T-helper 1 cell treated with Interleukin-12 subunit alpha and Interleukin-12 subunit beta and Interleukin-4 antibody, amounts not matched to agents 30 μg/mL and 1 μg/mL, for 36 hours (primary cell): ENCODE measurements around the gene FRRS1L.
A peak's percentile ranks its signal among the peaks of the same experiment; 100 is the strongest.

Experiments used
- H3K27ac Mint-ChIP-seq: one replicate; pipeline ENCODE4 v1.8.0; 2021; ENCODE audit warnings: mild to moderate bottlenecking, mixed read lengths
- H3K27me3 Mint-ChIP-seq: one replicate; pipeline ENCODE4 v1.8.0; 2021; ENCODE audit warnings: low read depth, mixed read lengths
- H3K36me3 Mint-ChIP-seq: one replicate; pipeline ENCODE4 v1.8.0; 2021; ENCODE audit warnings: low read depth, mixed read lengths
- H3K4me1 Mint-ChIP-seq: one replicate; pipeline ENCODE4 v1.8.0; 2021; ENCODE audit warnings: low read depth, mixed read lengths
- H3K4me3 Mint-ChIP-seq: one replicate; pipeline ENCODE4 v1.8.0; 2021; ENCODE audit warnings: mild to moderate bottlenecking, moderate library complexity, mixed read lengths
- H3K9me3 Mint-ChIP-seq: one replicate; pipeline ENCODE4 v1.8.0; 2021; ENCODE audit warnings: mixed read lengths

The FRRS1L gene

DNA sequence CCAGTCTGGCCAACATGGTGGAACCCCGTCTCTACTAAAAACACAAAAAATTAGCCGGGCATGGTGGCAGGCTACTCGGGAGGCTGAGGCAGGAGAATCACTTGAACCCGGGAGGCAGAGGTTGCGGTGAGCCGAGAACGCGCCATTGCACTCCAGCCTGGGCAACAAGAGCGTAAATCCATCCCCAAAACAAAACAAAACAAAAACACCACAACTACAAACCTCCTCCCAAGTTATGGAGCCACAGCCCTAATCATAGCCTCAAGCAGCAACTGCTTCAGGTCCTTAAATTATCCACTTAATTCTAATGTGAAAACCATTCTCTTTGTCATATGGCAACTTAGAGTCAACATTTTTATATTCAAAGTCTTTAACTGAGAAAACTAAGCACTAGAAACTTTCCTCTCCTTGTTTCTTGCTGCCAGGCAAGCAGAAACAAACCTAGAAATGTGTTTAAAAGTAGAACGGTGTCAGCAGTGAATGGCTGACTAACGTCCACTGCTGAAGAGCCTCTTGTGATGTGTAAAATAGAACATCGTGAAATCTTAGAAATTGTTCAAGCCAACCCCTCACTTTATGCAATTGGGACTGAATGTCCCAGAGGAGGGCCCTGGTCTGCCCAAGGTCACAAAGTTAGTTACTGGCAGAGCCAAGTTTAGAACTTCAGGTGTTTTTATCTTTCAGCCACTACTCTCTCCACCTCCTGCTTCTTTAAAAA is 53.0 kb downstream of the FRRS1L start:
- H3K27ac Mint-ChIP-seq = no peak overlapping the region
- H3K4me1 Mint-ChIP-seq = peaks cover 59% of the 10 kb centered on the region
- H3K27me3 Mint-ChIP-seq = no peaks in the 10 kb centered on the region
- peaks cover 32% of the 10 kb centered on the region for H3K36me3 Mint-ChIP-seq
- no peaks in the 10 kb centered on the region for H3K9me3 Mint-ChIP-seq
- H3K4me3 Mint-ChIP-seq = no peak overlapping the region

DNA sequence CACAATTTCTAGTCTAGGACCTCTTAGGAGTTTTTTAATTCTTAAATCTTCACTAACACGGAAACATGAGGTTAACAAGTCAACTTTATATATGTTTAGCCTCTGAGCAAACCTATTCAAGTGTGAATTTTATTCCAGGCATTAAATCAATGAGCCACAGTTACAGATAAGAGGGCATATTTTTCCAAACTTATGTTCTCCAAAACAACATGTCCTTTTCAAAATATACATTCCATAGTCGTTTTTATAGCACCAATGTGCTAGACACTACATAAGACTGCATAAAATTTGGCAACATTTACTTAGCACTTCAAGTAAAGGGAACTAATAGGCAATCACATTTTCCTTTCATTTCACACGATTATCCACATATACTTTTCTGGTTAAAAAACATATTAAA is 53.8 kb downstream of the FRRS1L start:
- no peak overlapping the region for H3K27ac Mint-ChIP-seq
- peaks cover 55% of the 10 kb centered on the region for H3K4me1 Mint-ChIP-seq
- H3K9me3 Mint-ChIP-seq = no peaks in the 10 kb centered on the region
- no peaks in the 10 kb centered on the region for H3K27me3 Mint-ChIP-seq
- H3K4me3 Mint-ChIP-seq = no peak overlapping the region
- peaks cover 28% of the 10 kb centered on the region for H3K36me3 Mint-ChIP-seq

DNA sequence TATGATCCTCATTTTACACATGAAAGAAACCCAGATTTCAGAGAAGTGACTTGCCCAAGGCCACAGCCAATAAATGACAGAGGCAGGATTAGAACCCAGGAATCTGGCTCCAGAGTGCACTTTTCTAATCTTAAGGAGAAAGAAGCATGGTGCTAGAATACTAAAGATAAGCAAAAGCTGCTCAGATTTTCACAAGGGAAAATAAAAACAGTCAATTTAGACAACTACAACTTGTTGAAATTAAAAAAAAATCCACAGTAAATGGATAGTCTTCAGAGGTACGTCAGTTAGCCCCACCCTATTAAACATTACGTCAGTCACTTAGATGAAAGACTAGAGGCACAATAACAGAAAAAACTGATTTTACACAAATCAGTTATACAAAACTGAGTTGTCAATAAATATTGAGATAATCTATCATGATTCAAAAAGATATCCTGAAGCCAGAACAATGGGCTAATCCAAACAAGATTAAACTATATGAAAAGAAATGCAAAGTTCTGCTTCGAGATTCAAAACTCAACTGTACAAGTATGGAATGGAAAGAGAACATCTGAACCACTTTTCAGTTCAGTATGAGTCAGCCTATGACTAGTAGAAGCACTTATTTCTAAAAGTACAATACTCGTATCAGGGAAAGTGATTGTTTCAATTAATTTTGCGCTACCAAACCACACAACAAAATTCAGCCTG is 56.6 kb downstream of the FRRS1L start:
- Mint-ChIP-seq H3K9me3 (no peaks in the 10 kb centered on the region), H3K4me1 (peaks cover 49% of the 10 kb centered on the region), H3K27me3 (no peaks in the 10 kb centered on the region)

DNA sequence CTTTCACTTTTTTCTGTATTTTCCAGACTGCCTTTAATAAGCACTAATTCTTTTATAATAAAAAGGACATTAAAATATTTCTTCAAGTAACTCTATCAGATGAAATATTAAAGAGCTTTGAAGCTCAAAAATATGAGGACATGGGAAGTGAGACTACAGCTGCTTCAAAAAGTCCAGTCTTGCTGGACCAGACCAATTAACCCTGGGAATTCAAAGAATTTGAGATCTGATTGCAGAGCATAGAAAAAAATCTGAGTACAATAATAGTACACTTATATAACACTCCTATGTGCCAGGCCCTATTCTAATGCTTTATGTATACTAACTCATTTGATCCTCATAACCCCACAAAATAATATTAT is 57.1 kb downstream of the FRRS1L start:
- peaks cover 23% of the 10 kb centered on the region for H3K36me3 Mint-ChIP-seq
- peaks cover 47% of the 10 kb centered on the region for H3K4me1 Mint-ChIP-seq
- H3K4me3 Mint-ChIP-seq = no peak overlapping the region

More for the DNA sequence above, 56.6 kb downstream of the FRRS1L start:
- no peak overlapping the region for H3K4me3 Mint-ChIP-seq
- H3K27ac Mint-ChIP-seq = peak overlapping the region; percentile 35
- peaks cover 18% of the 10 kb centered on the region for H3K36me3 Mint-ChIP-seq

DNA sequence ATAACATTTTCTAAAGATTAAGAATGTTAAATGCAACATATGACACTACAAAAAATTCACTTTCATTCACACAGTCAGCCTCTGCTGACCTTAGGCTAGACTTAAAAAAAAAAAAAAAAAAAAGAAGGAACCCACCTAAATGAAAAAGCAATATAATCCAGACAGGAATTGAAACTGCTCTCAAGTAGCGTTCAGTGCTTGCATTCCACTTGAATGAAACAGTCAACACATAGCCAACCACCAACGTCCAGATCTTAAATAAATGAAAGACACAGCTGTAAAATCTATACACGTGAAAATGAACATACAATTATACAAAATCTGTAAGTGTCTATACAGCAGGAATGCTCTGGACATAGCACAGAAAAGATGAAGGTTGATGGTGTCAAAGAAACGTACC is 58.7 kb downstream of the FRRS1L start:
- Mint-ChIP-seq H3K27ac (no peak overlapping the region), H3K27me3 (no peaks in the 10 kb centered on the region), H3K4me1 (peaks cover 39% of the 10 kb centered on the region), H3K9me3 (peaks cover 7% of the 10 kb centered on the region), H3K4me3 (no peak overlapping the region), H3K36me3 (peaks cover 22% of the 10 kb centered on the region)

More for the DNA sequence above, 57.1 kb downstream of the FRRS1L start:
- no peaks in the 10 kb centered on the region for H3K9me3 Mint-ChIP-seq
- H3K27me3 Mint-ChIP-seq = no peaks in the 10 kb centered on the region
- no peak overlapping the region for H3K27ac Mint-ChIP-seq

DNA sequence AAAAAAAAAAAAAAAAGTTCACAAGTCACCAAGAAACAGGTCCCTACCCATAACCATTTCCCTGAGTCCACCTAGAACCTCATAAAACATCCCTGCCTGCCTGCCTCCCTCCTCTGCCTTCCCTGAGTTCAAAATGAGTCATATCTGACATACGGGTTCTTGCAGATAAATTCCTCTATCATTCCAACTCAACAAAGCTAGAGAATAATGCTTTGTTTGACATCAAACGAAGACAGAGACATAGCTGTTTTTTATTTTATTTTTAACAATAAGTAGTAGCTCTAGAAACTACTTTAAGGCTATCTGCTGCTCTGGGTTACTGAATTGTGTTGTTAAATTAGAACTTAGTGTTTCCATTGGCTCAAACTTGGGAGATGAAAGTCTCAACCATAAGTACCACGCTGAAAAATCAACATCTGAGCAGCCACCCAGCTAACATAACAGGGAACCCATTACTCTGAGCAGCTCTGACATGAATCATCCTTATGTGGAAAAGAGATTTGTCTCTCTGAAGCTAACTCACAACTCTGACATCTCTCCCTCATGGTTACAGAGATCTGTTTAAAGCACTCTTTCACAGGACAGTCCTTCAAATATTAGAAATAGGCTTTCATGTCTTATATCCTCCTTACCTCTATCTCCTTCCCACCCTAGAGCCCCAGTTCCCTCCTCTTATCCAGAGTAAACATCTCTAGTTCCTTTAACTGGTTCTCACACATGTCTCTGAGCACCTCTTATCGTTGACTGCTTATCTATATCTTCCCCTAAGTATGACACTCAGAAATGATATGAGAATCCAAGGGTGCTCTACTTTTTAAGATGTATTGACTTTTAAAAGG is 59.4 kb downstream of the FRRS1L start:
- Mint-ChIP-seq H3K27me3 (no peaks in the 10 kb centered on the region), H3K4me3 (peak overlapping the region; percentile 4), H3K36me3 (peaks cover 29% of the 10 kb centered on the region), H3K4me1 (peaks cover 44% of the 10 kb centered on the region), H3K9me3 (peaks cover 14% of the 10 kb centered on the region), H3K27ac (peak overlapping the region; percentile 22)

DNA sequence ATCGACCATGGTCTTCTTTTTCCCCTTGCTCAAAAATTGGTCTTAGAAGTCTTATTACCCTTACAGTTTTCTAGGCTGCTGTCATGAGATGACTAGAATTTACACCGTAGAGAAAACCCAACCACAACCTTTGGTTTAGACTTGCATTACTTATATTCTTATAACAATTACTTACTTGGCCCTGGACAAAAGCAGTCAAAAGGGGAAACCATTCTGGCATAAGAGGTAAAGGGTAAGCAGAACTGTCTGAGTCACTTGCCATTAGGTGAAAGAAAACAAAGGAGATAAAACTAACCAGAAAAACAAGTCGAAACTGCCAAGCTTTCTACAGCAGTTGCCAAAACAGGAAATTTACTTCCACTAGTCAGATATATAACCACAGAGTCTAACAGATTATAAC is 65.2 kb downstream of the FRRS1L start:
- no peaks in the 10 kb centered on the region for H3K27me3 Mint-ChIP-seq
- peak overlapping the region; percentile 91 for H3K27ac Mint-ChIP-seq
- peaks cover 17% of the 10 kb centered on the region for H3K9me3 Mint-ChIP-seq
- H3K4me1 Mint-ChIP-seq = peaks cover 56% of the 10 kb centered on the region
- peaks cover 44% of the 10 kb centered on the region for H3K36me3 Mint-ChIP-seq
- peak overlapping the region; percentile 77 for H3K4me3 Mint-ChIP-seq

DNA sequence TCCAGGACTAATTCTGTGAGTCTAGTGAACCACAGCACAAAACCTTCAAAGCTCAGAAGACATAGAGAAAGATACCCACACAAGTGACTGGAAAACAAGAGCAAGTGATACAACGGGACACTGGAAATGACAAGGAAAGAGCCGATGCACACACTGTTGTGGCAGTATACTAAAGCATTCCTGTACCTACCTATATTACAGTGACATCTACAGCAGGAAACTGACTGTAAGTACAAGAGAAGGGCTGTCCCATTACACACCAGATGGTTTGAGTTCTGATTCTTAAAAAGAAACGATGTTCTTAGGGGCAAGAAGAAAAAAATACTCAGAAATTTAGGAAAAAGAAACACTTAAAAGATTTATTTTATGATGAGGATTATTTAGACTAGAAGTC is 65.8 kb downstream of the FRRS1L start:
- Mint-ChIP-seq H3K27me3 (no peaks in the 10 kb centered on the region), H3K4me3 (peak overlapping the region; percentile 68), H3K27ac (peak overlapping the region; percentile 68), H3K9me3 (peaks cover 17% of the 10 kb centered on the region), H3K4me1 (peaks cover 56% of the 10 kb centered on the region), H3K36me3 (peaks cover 43% of the 10 kb centered on the region)

DNA sequence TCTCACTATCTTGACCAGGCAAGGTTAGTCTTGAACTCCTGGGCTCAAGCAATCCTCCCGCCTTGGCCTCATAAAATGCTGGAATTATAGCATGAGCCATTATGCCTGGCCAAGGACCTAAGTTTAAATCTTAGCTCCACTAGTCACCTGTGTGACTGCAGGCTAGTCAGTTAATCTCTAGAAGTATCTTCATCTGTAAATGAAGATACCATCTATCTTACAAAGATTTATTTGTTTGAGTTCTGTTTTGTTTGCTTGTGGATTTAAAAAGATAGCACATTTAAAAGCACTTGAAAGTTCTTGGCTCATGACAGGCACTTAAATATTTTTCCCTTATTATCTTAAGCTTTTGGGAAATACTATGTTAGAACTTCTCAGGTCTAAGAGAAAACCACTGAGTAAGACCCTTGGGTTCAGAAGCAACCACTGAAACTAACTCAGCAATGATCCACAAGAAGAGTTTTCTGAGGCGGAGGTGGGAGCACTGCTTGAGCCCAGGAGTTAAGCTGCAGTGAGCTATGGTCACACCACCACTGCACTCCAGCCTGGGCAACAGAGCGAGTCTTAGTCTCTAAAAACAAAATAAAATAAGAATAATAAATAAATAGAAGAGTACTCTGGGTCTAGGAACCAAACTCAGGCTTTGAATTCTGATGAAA is 66.4 kb downstream of the FRRS1L start:
- peaks cover 59% of the 10 kb centered on the region for H3K4me1 Mint-ChIP-seq
- H3K36me3 Mint-ChIP-seq = peaks cover 47% of the 10 kb centered on the region
- no peaks in the 10 kb centered on the region for H3K27me3 Mint-ChIP-seq
- H3K4me3 Mint-ChIP-seq = peak overlapping the region; percentile 68
- peak overlapping the region; percentile 68 for H3K27ac Mint-ChIP-seq
- H3K9me3 Mint-ChIP-seq = peaks cover 17% of the 10 kb centered on the region

DNA sequence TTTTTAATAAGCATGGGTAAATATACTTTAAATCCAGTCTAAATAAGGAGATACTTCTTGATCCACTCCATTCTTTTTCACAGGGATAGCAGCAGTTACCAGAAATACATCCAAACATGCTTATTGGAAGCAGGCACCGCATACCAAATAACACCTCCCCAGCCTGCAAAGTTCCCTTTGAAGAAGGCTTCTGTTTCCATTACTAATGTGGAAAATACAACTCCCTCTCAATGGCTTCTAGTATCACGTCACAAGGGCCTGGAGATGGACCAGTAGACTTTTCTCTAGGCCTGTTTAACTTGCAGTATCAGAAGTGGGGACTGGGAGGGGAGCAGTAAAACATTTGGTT is 68.1 kb downstream of the FRRS1L start:
- Mint-ChIP-seq H3K27ac (peak overlapping the region; percentile 81), H3K9me3 (peaks cover 13% of the 10 kb centered on the region), H3K36me3 (peaks cover 45% of the 10 kb centered on the region), H3K4me1 (peaks cover 64% of the 10 kb centered on the region), H3K27me3 (no peaks in the 10 kb centered on the region), H3K4me3 (no peak overlapping the region)

DNA sequence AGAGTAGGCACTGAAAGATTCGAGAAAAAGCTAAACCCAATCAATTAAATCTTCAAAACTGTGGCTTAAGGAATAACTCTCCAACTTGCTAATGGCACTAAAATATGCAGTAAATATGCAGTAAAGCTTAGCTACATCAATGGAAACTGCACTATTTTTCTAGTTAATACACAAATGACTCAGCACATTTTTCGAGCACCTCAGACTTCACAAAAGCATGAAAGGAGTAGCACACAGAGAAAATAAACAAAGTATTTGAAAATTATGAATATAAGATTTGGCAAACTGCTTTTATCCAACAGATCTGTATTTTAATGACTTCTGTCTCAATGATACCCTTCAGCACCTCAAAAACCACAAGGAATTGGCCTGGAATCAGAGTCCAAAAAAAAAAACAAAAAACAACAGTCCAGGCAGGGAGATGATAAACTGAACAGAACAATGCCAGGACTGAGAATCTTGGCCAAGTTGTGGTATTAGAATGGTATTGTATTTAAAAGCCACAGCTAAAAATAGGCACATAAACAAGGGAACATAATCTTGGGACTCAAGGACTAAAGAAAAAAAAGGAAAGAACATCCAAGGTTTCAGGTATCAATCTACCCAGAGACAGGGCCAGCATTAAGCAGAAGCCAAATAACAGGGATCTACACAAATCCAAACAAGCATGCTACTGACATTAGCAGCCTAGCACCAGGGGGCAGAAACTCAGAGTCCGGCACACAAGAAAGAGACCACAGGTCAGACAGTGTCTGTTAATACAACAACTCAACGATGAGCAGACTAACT is 68.7 kb downstream of the FRRS1L start:
- H3K9me3 Mint-ChIP-seq = peaks cover 10% of the 10 kb centered on the region
- peak overlapping the region; percentile 81 for H3K27ac Mint-ChIP-seq
- no peaks in the 10 kb centered on the region for H3K27me3 Mint-ChIP-seq
- peaks cover 62% of the 10 kb centered on the region for H3K4me1 Mint-ChIP-seq
- H3K36me3 Mint-ChIP-seq = peaks cover 47% of the 10 kb centered on the region
- H3K4me3 Mint-ChIP-seq = peak overlapping the region; percentile 63

DNA sequence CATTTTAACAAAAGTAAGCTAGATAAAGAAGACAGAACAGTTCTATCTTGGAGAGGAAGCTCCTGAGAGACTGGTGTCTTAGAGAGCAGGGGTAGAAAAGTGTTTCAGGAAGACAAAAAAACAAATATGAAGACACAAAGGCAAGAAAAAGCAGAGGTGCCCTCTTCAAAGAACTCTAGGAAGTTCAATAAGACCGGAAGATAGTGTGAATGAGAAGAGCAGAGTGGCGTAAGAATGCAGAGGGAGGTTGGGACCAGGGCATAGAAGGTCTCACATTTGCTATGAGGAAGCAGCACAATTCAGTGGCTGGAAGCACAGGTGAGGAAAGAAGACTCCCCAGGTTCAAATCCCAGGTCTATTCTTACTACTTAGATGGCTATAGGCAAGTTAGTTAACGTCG is 69.9 kb downstream of the FRRS1L start:
- H3K36me3 Mint-ChIP-seq = peaks cover 44% of the 10 kb centered on the region
- no peak overlapping the region for H3K4me3 Mint-ChIP-seq
- peak overlapping the region; percentile 70 for H3K27ac Mint-ChIP-seq

DNA sequence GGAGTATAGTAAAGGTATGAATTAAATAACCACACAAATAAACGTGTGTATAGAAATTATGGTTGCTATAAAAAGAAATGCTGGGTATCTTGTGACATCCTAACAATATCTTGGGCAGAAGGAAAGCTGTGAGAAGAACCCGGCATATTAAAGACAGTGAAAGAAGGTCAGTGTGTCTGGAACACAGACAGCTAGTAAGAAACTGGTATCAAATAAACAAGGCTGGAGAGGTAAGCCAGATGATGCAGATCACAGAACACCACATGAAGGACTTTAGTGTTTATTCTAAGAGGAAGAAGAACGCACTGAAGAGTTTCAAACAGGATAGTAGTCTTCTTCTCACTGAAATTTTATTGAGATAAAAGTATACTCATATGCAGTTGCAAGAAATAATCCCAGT is 71.7 kb downstream of the FRRS1L start:
- H3K4me3 Mint-ChIP-seq = no peak overlapping the region
- H3K4me1 Mint-ChIP-seq = peaks cover 47% of the 10 kb centered on the region
- H3K9me3 Mint-ChIP-seq = no peaks in the 10 kb centered on the region
- H3K36me3 Mint-ChIP-seq = peaks cover 45% of the 10 kb centered on the region
- no peak overlapping the region for H3K27ac Mint-ChIP-seq
- no peaks in the 10 kb centered on the region for H3K27me3 Mint-ChIP-seq

More for the DNA sequence above, 69.9 kb downstream of the FRRS1L start:
- Mint-ChIP-seq H3K4me1 (peaks cover 59% of the 10 kb centered on the region), H3K9me3 (no peaks in the 10 kb centered on the region), H3K27me3 (no peaks in the 10 kb centered on the region)

DNA sequence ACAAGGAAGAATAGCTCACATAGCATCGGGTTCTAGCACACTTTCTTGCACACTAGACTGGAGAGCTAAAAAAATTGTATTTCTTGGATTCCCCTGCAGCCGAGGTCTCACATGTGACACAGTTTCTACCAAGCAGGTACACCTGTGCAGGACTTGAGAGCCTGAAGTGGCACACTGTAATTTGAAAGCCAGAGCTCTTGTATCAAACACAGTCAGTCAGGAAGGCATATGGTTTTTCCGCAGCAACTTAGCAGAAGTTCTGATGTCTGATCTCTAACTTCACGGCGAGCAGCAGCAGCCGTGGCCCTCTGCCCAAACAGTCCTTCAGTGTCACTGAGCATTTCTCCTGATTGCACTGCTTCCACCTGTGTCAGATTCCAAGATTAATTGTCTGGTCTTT is 72.8 kb downstream of the FRRS1L start:
- no peak overlapping the region for H3K27ac Mint-ChIP-seq
- H3K4me1 Mint-ChIP-seq = peaks cover 42% of the 10 kb centered on the region
- no peaks in the 10 kb centered on the region for H3K27me3 Mint-ChIP-seq
- no peaks in the 10 kb centered on the region for H3K9me3 Mint-ChIP-seq
- no peak overlapping the region for H3K4me3 Mint-ChIP-seq
- H3K36me3 Mint-ChIP-seq = peaks cover 47% of the 10 kb centered on the region
